GM12873 (cell line): ENCODE measurements around the gene HTRA1.

Source experiments
- CTCF ChIP-seq: IDR thresholded peaks from 2 replicates; pipeline ENCODE4 v1.5.1; 2012; ENCODE audit warnings: low read depth, mild to moderate bottlenecking, moderate library complexity, low read length, control low read depth; ENCODE audit not compliant: insufficient read depth; ENCODE audit errors: missing control alignments

The HTRA1 gene

GRCh38 chr10:122461367-122461728 is at the start of gene HTRA1:
Gene HTRA1 (plus strand): TSS chr10:122461553. CDS start chr10:122461653, 100 bp downstream.
- no peak for TF ChIP-seq CTCF

GRCh38 chr10:122413327-122413726 is 48.0 kb upstream of the HTRA1 start:
- no peak for TF ChIP-seq CTCF

GRCh38 chr10:122417667-122418066 is 43.7 kb upstream of the HTRA1 start:
- no peak for TF ChIP-seq CTCF

GRCh38 chr10:122419016-122419415 is 42.3 kb upstream of the HTRA1 start:
- TF ChIP-seq CTCF = no peak

GRCh38 chr10:122419876-122420623 is 41.3 kb upstream of the HTRA1 start:
- no peak for TF ChIP-seq CTCF

- TF ChIP-seq CTCF = no peak
These were observed 40.7 kb upstream of the HTRA1 start for GRCh38 chr10:122420624-122421007.

GRCh38 chr10:122421054-122421625 is 40.2 kb upstream of the HTRA1 start:
- TF ChIP-seq CTCF = no peak
